IMR-90 (cell line): ENCODE measurements around the gene FNDC3A.

ENCODE experiments used
- CEBPB ChIP-seq: IDR thresholded peaks from 2 replicates; pipeline ENCODE4 v1.6.1; 2012; ENCODE audit warnings: low read depth, low read length, improper control_type of control experiment
- CTCF ChIP-seq: conservative IDR thresholded peaks from 2 replicates; pipeline ENCODE4 v1.5.1; 2012; ENCODE audit warnings: mild to moderate bottlenecking, low read depth, low read length, improper control_type of control experiment
- ELK1 ChIP-seq: fragments of 150-350 bp; IDR thresholded peaks from 2 replicates; pipeline ENCODE4 v1.6.1; 2016; ENCODE audit warnings: low read depth, mild to moderate bottlenecking, low read length, moderate library complexity, borderline replicate concordance
- FOS ChIP-seq: fragments of 150-350 bp; IDR thresholded peaks from 2 replicates; pipeline ENCODE4 v1.6.1; 2016; ENCODE audit warnings: low read depth, low read length
- MAFK ChIP-seq: IDR thresholded peaks from 2 replicates; pipeline ENCODE4 v1.6.1; 2012; ENCODE audit warnings: low read depth, low read length, improper control_type of control experiment
- MXI1 ChIP-seq: IDR thresholded peaks from 2 replicates; pipeline ENCODE4 v1.6.1; 2012; ENCODE audit warnings: low read depth, mild to moderate bottlenecking, low read length, moderate library complexity, borderline replicate concordance
- NFE2L2 ChIP-seq: fragments of 150-350 bp; IDR thresholded peaks from 2 replicates; pipeline ENCODE4 v1.6.1; 2016; ENCODE audit warnings: low read depth, mild to moderate bottlenecking, low read length
- POLR2A ChIP-seq: IDR thresholded peaks from 2 replicates; pipeline ENCODE4 v1.6.1; 2012; ENCODE audit warnings: mild to moderate bottlenecking, low read depth, low read length
- RAD21 ChIP-seq: IDR thresholded peaks from 2 replicates; pipeline ENCODE4 v1.6.1; 2012; ENCODE audit warnings: low read length, improper control_type of control experiment
- RFX5 ChIP-seq: IDR thresholded peaks from 2 replicates; pipeline ENCODE4 v1.8.0; 2012; ENCODE audit warnings: low read depth, mild to moderate bottlenecking, low read length, moderate library complexity

DNA sequence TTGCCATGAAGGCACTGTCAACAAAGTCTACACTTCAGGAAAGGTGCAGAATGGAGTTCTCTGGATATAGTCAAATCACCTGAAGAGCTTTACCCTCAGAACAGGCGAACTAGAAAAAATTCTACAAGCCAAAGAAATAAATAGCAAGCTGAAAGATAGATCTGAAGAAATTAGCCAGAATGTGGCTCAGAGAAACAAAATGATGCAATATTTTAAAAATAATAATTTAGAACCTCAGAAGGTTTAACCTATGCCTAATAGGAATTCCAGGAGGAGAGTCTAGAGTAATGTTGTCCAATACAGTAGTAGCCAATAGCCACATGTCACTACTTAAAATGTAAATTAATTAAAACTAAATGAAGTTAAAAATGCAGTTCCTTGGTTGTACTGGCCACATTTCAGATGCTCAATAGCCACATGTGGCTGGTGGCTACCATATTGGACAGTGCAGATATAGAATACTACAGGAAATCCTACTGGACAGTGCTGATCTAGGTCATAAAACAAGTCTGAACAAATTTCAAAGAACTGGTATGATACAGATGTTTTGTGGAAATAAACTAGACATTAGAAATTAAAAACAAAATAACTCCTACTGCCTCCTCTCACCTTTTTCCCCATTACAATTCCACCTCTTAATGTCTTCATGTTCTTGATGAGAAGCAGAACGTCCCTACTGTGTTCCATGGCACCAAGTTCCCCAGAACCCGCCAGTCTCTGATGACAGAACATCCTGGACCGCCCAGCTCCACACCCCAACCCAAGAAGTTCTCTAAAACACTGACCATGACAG lies 271.3 kb downstream of the FNDC3A start:
- no peak for TF ChIP-seq ELK1
- no peak for TF ChIP-seq CTCF
- no peak for TF ChIP-seq MAFK
- no peak for TF ChIP-seq POLR2A
- TF ChIP-seq MXI1, result no peak
- TF ChIP-seq FOS, result no peak
- TF ChIP-seq CEBPB, result 0 out of 2 replicates have a peak, but pooled peaks have one; percentile 1
- TF ChIP-seq RFX5, result no peak
- no peak for TF ChIP-seq RAD21
- TF ChIP-seq NFE2L2, result no peak
